DOHH2 (cell line): ENCODE results near the gene RSBN1L.

ENCODE experiments used
- H3F3A ChIP-seq: fragments of 200-600 bp; sonication (generic), shearing (Covaris generic); 2 replicates; pipeline ENCODE4 v1.6.0; 2016; ENCODE audit warnings: antibody characterized with exemption, mild to moderate bottlenecking; ENCODE audit not compliant: control insufficient read depth, insufficient read depth
- H3K27ac ChIP-seq: fragments of 200-600 bp; sonication (generic); 2 replicates; pipeline ENCODE4 v1.5.1; 2014; ENCODE audit warnings: low read depth, mild to moderate bottlenecking, low read length, moderate library complexity
- H3K27me3 ChIP-seq: fragments of 200-600 bp; sonication (generic); 2 replicates; pipeline ENCODE4 v1.6.1; 2014; ENCODE audit warnings: mild to moderate bottlenecking, low read length, mixed read lengths; ENCODE audit not compliant: control insufficient read depth
- H3K36me3 ChIP-seq: fragments of 200-600 bp; sonication (generic); 2 replicates; pipeline ENCODE4 v1.6.1; 2014; ENCODE audit warnings: mild to moderate bottlenecking, low read length, moderate library complexity, mixed read lengths; ENCODE audit not compliant: control insufficient read depth
- H3K4me1 ChIP-seq: fragments of 200-600 bp; sonication (generic); 2 replicates; pipeline ENCODE4 v1.6.1; 2014; ENCODE audit warnings: mild to moderate bottlenecking, low read length, mixed read lengths; ENCODE audit not compliant: control insufficient read depth
- H3K4me2 ChIP-seq: fragments of 200-600 bp; sonication (generic); 2 replicates; pipeline ENCODE4 v1.6.0; 2014; ENCODE audit warnings: mild to moderate bottlenecking, low read length, moderate library complexity
- H3K4me3 ChIP-seq: fragments of 200-600 bp; sonication (generic); 2 replicates; pipeline ENCODE4 v1.5.1; 2014; ENCODE audit warnings: mild to moderate bottlenecking, low read length, mixed read lengths
- H3K79me2 ChIP-seq: fragments of 200-600 bp; sonication (generic); 2 replicates; pipeline ENCODE4 v1.6.1; 2014; ENCODE audit warnings: mild to moderate bottlenecking, low read length, mixed read lengths; ENCODE audit not compliant: control insufficient read depth
- H3K9me2 ChIP-seq: fragments of 200-600 bp; sonication (generic); replicated peaks from 2 replicates; pipeline ENCODE4 v1.6.1; 2014; ENCODE audit warnings: mild to moderate bottlenecking, low read length, mixed read lengths; ENCODE audit not compliant: control insufficient read depth
- H3K9me3 ChIP-seq: fragments of 200-600 bp; sonication (generic); 2 replicates; pipeline ENCODE4 v1.6.1; 2014; ENCODE audit warnings: antibody characterized with exemption, low read length, mixed read lengths; ENCODE audit not compliant: control insufficient read depth, insufficient read depth
- H4K20me1 ChIP-seq: fragments of 200-600 bp; sonication (generic); 2 replicates; pipeline ENCODE4 v1.6.0; 2014; ENCODE audit warnings: low read depth, mild to moderate bottlenecking, antibody characterized with exemption, low read length, moderate library complexity; ENCODE audit not compliant: control insufficient read depth, insufficient read depth
- CTCF ChIP-seq: fragments of 200-600 bp; sonication (generic); IDR thresholded peaks from one replicate; pipeline ENCODE4 v1.5.1; 2014; ENCODE audit warnings: antibody characterized with exemption, mild to moderate bottlenecking, low read depth, low read length; ENCODE audit not compliant: poor library complexity, severe bottlenecking
- EZH2phosphoT487 ChIP-seq: fragments of 200-600 bp; sonication (generic); IDR thresholded peaks from 2 replicates; pipeline ENCODE4 v1.6.1; 2017; ENCODE audit warnings: borderline replicate concordance, mild to moderate bottlenecking, antibody characterized with exemption, low read length, moderate library complexity, mixed read lengths

The RSBN1L gene

GRCh38 chr7:77687747-77688144 is 8.5 kb upstream of the RSBN1L start:
- Histone ChIP-seq H3K4me1 (no peaks in the 10 kb centered on the region), H3K4me2 (no peak overlapping the region)

GRCh38 chr7:77690289-77690688 is 6.0 kb upstream of the RSBN1L start:
- Histone ChIP-seq H3K4me2 (no peak overlapping the region), H3K27ac (no peak overlapping the region), H3K4me3 (no peak overlapping the region), H3K4me1 (peaks cover 10% of the 10 kb centered on the region), H3K9me2 (no peaks in the 10 kb centered on the region), H3K36me3 (peaks cover 12% of the 10 kb centered on the region), H3K79me2 (peaks cover 70% of the 10 kb centered on the region), H3K9me3 (no peaks in the 10 kb centered on the region), H3F3A (no peaks in the 10 kb centered on the region), H4K20me1 (no peaks in the 10 kb centered on the region), H3K27me3 (no peaks in the 10 kb centered on the region)
- TF ChIP-seq EZH2phosphoT487, result no peak
- no peak for TF ChIP-seq CTCF

More at GRCh38 chr7:77687747-77688144, 8.5 kb upstream of the RSBN1L start:
- H3K9me3 ChIP-seq, result no peaks in the 10 kb centered on the region
- no peaks in the 10 kb centered on the region for H3K27me3 ChIP-seq
- no peaks in the 10 kb centered on the region for H3K9me2 ChIP-seq
- no peak overlapping the region for H3K27ac ChIP-seq
- H3K79me2 ChIP-seq, result peaks cover 48% of the 10 kb centered on the region
- no peaks in the 10 kb centered on the region for H3F3A ChIP-seq
- peaks cover 29% of the 10 kb centered on the region for H3K36me3 ChIP-seq
- no peaks in the 10 kb centered on the region for H4K20me1 ChIP-seq
- TF ChIP-seq CTCF (no peak), EZH2phosphoT487 (no peak)
- no peak overlapping the region for H3K4me3 ChIP-seq

- Histone ChIP-seq H3K9me3 (no peaks in the 10 kb centered on the region), H3K4me3 (no peak overlapping the region), H3K79me2 (peaks cover 79% of the 10 kb centered on the region), H3K36me3 (peaks cover 17% of the 10 kb centered on the region), H3K27me3 (no peaks in the 10 kb centered on the region), H3K4me1 (peaks cover 10% of the 10 kb centered on the region), H4K20me1 (no peaks in the 10 kb centered on the region), H3K27ac (no peak overlapping the region), H3K9me2 (no peaks in the 10 kb centered on the region), H3F3A (no peaks in the 10 kb centered on the region), H3K4me2 (no peak overlapping the region)
- TF ChIP-seq EZH2phosphoT487 (no peak), CTCF (no peak)
Observed at GRCh38 chr7:77691892-77692491, 4.3 kb upstream of the RSBN1L start.
